Heart left ventricle (tissue), 13 donors: ENCODE data around the gene KRT17.

Experiments
- POLR2A ChIP-seq, 2 donors: fragments of 450-650 bp; IDR thresholded peaks; one replicate each; pipeline ENCODE4 v1.6.1; 2017; ENCODE audit warnings: antibody characterized with exemption in 2 of 2, mild to moderate bottlenecking in 2 of 2, moderate library complexity in 2 of 2
- TF ChIP-seq, protein P1 (sequence below), 12 donors: fragments of 200-600 bp; sonication (generic) in 4 of 12; IDR thresholded peaks; one replicate each; pipeline versions ENCODE4 v1.5.0 to v1.8.0; 2018 to 2022; ENCODE audit warnings: antibody characterized with exemption in 12 of 12, mild to moderate bottlenecking in 5 of 12
- donor health status: ischemic (EF 13 %, LVEDD 7.1; RV severe dilation, severe dysfunction).
- donor health status: DM: no; HTN: yes; CAD: no.
- donor health status: DM: no; HTN: no; CAD: no.
- donor health status: ischemic (EF 25% LVEDD 6.9; RV normal size, moderate dysfunction).
- donor health status: ischemic (EF 25% LVEDD 5.7; RV mildly dilated, moderate dysfunction).
- donor health status: ischemic (EF 35%, LVEDD 5.7; RV mildly dilated, moderate dysfunction).
- donor health status: nonischemic (EF 11% LVEDD 7.7; RV severe dilation, severe dysfunction).
- donor health status: DM: yes; HTN: yes; CAD: no.
- donor health status: PGD.
- donor health status: ischemic (EF 29% LVEDD 5.4; RV normal size, mild dysfunction).
- donor health status: nonischemic (EF 23%, LVEDD 6.1; RV moderate dilation, normal function).

DNA sequence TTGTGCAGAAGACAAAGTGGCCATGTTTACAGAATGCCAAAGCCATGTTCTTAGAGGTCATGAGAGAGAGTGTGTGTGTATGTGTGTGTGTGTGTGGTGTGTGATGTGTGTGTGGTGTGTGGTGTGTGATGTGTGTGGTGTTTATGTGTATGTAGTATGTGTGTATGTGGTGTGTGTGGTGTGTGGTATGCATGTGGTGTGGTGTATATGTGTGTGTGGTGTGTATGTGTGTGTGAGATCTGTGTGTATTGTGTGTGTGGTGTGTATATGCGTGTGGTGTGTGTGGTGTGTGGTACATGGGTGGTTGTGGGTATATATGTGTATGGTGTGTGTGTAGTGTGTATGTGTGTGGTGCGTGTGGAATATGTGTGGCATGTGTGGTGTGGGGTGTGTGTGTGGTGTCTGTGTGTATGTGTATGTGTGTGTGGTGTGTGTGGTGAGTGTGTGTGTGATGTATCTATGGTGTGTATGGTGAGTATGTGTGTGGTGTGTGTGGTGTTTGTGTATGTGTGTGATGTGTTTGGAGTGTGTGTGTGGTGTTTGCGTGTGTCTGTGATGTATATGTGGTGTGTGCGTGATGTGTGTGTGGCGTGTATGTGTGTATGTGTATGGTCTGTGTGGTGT, 8.2 kb upstream of the KRT17 start:
- TF ChIP-seq POLR2A (IDR thresholded peaks at IDR 0.05), result no peak
- TF ChIP-seq, protein P1, sequence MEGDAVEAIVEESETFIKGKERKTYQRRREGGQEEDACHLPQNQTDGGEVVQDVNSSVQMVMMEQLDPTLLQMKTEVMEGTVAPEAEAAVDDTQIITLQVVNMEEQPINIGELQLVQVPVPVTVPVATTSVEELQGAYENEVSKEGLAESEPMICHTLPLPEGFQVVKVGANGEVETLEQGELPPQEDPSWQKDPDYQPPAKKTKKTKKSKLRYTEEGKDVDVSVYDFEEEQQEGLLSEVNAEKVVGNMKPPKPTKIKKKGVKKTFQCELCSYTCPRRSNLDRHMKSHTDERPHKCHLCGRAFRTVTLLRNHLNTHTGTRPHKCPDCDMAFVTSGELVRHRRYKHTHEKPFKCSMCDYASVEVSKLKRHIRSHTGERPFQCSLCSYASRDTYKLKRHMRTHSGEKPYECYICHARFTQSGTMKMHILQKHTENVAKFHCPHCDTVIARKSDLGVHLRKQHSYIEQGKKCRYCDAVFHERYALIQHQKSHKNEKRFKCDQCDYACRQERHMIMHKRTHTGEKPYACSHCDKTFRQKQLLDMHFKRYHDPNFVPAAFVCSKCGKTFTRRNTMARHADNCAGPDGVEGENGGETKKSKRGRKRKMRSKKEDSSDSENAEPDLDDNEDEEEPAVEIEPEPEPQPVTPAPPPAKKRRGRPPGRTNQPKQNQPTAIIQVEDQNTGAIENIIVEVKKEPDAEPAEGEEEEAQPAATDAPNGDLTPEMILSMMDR (IDR thresholded peaks at IDR 0.05), result no peak
